22Rv1 (cell line): Measurements from ENCODE around the gene GRIP2.

Experiments used
- H3K27ac ChIP-seq: fragments of 450-650 bp; 2 replicates; pipeline ENCODE4 v1.5.1; 2017
- ZFX ChIP-seq: fragments of 450-650 bp; IDR thresholded peaks from 2 replicates; pipeline ENCODE4 v1.6.1; 2017; ENCODE audit warnings: antibody characterized with exemption, borderline replicate concordance
- TF ChIP-seq, protein P1 (sequence below): fragments of 450-650 bp; IDR thresholded peaks from 2 replicates; pipeline ENCODE4 v1.5.1; 2017; ENCODE audit warnings: mild to moderate bottlenecking

The GRIP2 gene

DNA sequence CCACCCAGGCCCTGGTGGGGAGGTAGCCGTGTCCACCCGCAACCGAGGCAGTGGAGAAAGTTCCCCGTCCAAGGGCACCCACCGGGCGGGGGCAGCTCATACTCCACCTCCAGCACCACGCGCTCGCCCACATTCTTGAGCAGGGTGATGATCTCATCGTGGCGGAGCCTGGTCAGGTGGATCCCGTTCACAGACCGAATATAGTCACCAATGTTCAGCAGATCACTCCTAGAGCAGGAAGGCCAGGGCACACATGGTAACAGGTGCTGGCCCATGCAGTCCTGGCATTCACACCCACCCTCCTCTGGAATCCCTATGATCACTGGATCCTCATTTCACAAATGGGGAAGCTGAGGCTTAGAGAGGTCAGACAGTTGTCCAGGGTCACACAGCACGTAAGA lies 15.8 kb downstream of the GRIP2 start:
- H3K27ac ChIP-seq = no peak overlapping the region
- TF ChIP-seq ZFX = no peak
- TF ChIP-seq, protein P1, sequence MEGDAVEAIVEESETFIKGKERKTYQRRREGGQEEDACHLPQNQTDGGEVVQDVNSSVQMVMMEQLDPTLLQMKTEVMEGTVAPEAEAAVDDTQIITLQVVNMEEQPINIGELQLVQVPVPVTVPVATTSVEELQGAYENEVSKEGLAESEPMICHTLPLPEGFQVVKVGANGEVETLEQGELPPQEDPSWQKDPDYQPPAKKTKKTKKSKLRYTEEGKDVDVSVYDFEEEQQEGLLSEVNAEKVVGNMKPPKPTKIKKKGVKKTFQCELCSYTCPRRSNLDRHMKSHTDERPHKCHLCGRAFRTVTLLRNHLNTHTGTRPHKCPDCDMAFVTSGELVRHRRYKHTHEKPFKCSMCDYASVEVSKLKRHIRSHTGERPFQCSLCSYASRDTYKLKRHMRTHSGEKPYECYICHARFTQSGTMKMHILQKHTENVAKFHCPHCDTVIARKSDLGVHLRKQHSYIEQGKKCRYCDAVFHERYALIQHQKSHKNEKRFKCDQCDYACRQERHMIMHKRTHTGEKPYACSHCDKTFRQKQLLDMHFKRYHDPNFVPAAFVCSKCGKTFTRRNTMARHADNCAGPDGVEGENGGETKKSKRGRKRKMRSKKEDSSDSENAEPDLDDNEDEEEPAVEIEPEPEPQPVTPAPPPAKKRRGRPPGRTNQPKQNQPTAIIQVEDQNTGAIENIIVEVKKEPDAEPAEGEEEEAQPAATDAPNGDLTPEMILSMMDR = no peak

DNA sequence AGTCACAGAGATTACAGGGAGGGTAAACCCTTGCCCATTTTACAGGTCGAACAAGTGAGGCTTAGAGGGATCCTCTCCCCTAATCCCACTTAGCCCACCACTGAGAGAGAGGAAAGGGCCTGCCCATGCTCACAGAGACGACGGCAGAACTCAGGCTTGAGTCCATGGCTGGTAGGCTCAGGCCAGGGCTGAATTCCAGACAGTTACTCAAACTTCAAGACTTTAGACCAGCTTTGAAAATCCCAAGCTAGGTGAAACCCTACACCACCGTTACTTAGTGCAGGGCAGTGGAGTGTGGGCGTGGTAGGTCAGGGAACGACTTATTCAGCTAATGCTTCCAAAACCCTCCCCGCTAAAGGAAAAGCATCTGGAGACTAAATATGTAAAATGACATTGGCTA lies 16.4 kb downstream of the GRIP2 start:
- no peak overlapping the region for H3K27ac ChIP-seq
- TF ChIP-seq ZFX = no peak
- TF ChIP-seq, protein P1 = no peak

DNA sequence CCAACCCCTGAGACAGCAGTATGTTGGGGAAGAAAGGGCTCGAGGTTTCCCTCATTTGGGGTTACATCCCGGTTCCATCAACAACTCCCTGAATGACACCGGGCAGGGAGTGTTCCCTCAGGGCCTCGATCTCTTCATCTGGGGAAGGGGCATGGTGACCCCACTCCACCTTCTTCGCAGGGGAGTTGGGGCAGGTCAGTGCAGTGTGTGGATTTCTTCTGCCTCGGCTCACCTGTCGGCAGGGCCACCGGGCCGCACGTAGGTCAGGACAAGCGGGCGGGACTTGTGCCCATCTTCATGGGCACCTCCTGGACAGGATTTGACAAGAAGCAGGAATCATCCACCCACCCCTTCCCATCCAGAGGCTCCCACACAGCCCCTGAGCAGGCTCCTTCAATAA lies 17.4 kb downstream of the GRIP2 start:
- no peak overlapping the region for H3K27ac ChIP-seq
- TF ChIP-seq, protein P1 = no peak
- no peak for TF ChIP-seq ZFX

DNA sequence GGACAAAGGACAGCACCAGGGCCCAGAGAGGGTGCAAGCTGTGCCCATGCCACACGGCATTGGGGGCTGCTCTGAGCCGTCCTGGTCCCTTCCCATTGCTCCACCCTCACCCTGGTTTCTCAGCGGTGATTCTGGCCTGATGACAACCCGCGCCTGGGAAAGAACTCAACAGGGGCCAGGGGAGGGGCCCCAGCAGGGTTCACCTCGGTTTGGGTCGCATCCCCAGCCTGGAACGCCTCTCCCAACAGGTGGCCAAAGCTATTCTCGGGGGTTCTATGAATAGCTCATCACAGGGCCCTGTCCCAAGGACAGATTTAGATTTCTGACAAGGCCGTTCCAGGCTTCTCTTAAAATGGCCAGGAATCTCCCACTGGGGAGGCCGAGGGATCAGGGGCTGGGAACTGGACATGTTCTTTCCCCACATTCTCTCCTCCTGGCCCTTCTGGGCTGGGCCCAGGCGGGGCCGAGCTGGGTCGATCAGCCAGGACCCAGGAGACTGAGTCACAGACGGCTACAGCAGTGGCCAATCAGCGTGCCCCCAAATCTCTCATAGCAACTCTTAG lies 17.9 kb downstream of the GRIP2 start:
- H3K27ac ChIP-seq = no peak overlapping the region
- no peak for TF ChIP-seq ZFX
- TF ChIP-seq, protein P1 = no peak

DNA sequence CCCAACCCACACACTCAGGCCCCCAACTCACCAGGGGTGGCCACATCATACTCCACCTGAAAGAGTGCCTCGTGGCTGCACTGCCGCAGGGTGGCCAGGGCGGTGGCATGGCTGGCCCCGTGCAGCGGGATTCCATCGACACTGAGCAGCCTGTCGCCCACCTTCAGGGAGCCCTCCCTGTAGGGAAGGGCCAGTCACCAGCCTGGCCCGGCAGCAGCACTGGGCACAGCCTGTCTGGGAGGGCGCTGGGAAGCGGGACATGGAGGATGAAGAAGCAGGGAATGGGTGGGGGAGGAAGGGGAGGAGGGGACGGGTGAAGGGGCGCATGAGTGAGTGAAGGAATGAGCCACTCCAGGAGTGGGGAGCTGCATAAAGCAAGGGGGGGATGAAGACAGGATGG lies 18.5 kb downstream of the GRIP2 start:
- H3K27ac ChIP-seq = no peak overlapping the region
- TF ChIP-seq, protein P1 = no peak
- no peak for TF ChIP-seq ZFX

DNA sequence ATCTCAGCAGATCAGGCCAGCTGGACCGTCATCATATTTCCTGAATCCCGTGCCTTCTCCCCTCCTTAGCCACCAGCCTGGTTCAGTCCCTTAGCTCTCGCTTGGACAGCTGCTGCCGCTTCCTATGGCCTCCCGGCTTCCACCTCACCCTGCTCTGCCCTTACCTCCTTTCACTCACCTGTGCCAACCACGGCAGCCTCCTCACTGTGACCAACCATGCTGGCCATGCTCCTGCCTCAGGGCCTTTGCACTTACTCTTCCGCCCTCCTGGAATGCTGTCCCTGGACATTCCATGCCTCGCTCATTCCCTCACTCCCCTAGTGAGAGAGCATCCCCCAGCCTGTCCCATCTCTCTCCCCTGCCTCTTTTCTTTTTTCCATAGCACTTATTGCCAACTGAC lies 19.2 kb downstream of the GRIP2 start:
- no peak for TF ChIP-seq ZFX
- TF ChIP-seq, protein P1 = no peak
- H3K27ac ChIP-seq = no peak overlapping the region

DNA sequence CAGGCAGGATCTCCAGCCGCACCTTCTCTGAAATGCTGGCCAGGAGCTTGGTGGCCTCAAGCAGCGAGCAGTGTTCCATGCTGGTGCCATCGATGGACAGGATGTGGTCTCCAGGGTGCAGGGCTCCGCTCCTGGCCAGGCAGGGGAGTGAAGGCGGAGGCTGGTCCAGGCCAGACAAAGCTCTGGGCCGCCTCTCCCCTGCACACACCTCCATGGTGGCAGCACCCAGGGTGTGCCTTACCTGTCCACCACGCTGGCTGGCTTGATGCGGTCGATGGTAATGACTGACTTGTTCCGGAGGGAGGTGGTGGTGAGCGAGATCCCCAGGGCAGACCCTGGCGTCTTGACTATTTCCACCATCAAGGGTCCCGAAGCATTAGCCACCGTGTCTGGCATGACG lies 20.0 kb downstream of the GRIP2 start:
- no peak overlapping the region for H3K27ac ChIP-seq
- TF ChIP-seq ZFX = no peak
- TF ChIP-seq, protein P1 = no peak
